K562 (cell line): ENCODE measurements around the gene MTA2. TPM values are rescaled to one million over a fixed set of nuclear protein-coding genes. Genes with fewer than 3 reads are reported as not detected.
A peak's percentile ranks its signal among the peaks of the same experiment; 100 is the strongest.

ENCODE experiments used
- EZH2 ChIP-seq: IDR thresholded peaks from 2 replicates; pipeline ENCODE4 v1.6.1; 2012; ENCODE audit warnings: low read depth, mild to moderate bottlenecking, inconsistent platforms, low read length, borderline replicate concordance
- FOS ChIP-seq: IDR thresholded peaks from 3 replicates; pipeline ENCODE4 v1.6.1; 2011; ENCODE audit not compliant: insufficient read length; ENCODE audit errors: extremely low read depth
- FOXK2 ChIP-seq, 2 experiments: fragments of 450-650 bp; IDR thresholded peaks in 1 of 2; conservative IDR thresholded peaks in 1 of 2; 2 replicates each; pipeline ENCODE4 v1.6.1; 2016; ENCODE audit warnings: low read depth in 2 of 2, mild to moderate bottlenecking in 1 of 2
- HIVEP1 ChIP-seq: fragments of 250-450 bp; sonication (Bioruptor Pico); IDR thresholded peaks from 2 replicates; pipeline ENCODE4 v1.4.0; 2020; ENCODE audit warnings: mild to moderate bottlenecking
- LEF1 ChIP-seq: fragments of 450-650 bp; IDR thresholded peaks from 2 replicates; pipeline ENCODE4 v1.6.1; 2016; ENCODE audit warnings: mild to moderate bottlenecking
- PHB ChIP-seq: fragments of 250-450 bp; sonication (Bioruptor Pico); IDR thresholded peaks from 2 replicates; pipeline ENCODE4 v1.5.0; 2021
- RNF2 ChIP-seq: sonication (generic); IDR thresholded peaks from 2 replicates; pipeline ENCODE4 v1.6.1; 2016
- SMAD2 ChIP-seq: fragments of 150-350 bp; IDR thresholded peaks from 2 replicates; pipeline ENCODE4 v1.6.1; 2014; ENCODE audit warnings: low read depth, mild to moderate bottlenecking, low read length
- SMARCE1 ChIP-seq: fragments of 450-650 bp; IDR thresholded peaks from 2 replicates; pipeline ENCODE4 v1.7.1; 2016; ENCODE audit warnings: mild to moderate bottlenecking
- SRSF3 ChIP-seq: fragments of 200-400 bp; formaldehyde crosslinking; IDR thresholded peaks from 2 replicates; pipeline ENCODE4 v1.6.1; 2016; ENCODE audit warnings: mild to moderate bottlenecking, low read length, moderate library complexity; ENCODE audit not compliant: insufficient read depth
- ZZZ3 ChIP-seq: fragments of 450-650 bp; IDR thresholded peaks from 2 replicates; pipeline ENCODE4 v1.6.1; 2016; ENCODE audit warnings: antibody characterized with exemption, mild to moderate bottlenecking, moderate library complexity
- polyA plus RNA-seq, 8 experiments: library from polyadenylated mRNA; depleted of rRNA in 4 of 8; stranded (reverse) in 5 of 8; unstranded in 3 of 8; fragments of >200 nt; fragmentation: Nextera tagmentation in 2 of 8; fragmentation: Illumina TruSeq in 1 of 8; extraction: Ambion mirVana in 2 of 8; extraction: Trizol in 1 of 8; gene quantifications; 2 replicates each; pipeline versions ENCODE4 v1.2.1 to v1.2.3, GENCODE V29; 2011 to 2014; ENCODE audit warnings: inconsistent platforms in 1 of 8, missing spikeins in 1 of 8
- total RNA-seq, 7 experiments: library from RNA; depleted of rRNA in 6 of 7; stranded (reverse); fragments of >200 nt in 6 of 7; fragmentation: Illumina TruSeq in 2 of 7; extraction: Trizol in 2 of 7; gene quantifications; 2 replicates each; pipeline versions ENCODE4 v1.2.1 to v1.2.3, GENCODE V29; 2011 to 2021; ENCODE audit warnings: low replicate concordance in 1 of 7
- TF ChIP-seq, protein P1 (sequence below): fragments of 250-450 bp; sonication (Bioruptor Pico); IDR thresholded peaks from 2 replicates; pipeline ENCODE4 v1.8.0; 2022; ENCODE audit warnings: moderate library complexity, mild to moderate bottlenecking, inconsistent platforms
- TF ChIP-seq, protein P2 (sequence below): sonication (generic); formaldehyde crosslinking; IDR thresholded peaks from 2 replicates; pipeline ENCODE4 v1.5.0; 2020; ENCODE audit warnings: missing genetic modification reagents
- TF ChIP-seq, protein P3 (sequence below): sonication (generic); formaldehyde crosslinking; IDR thresholded peaks from 2 replicates; pipeline ENCODE4 v1.8.1; 2023; ENCODE audit warnings: mild to moderate bottlenecking, missing genetic modification reagents
- TF ChIP-seq, protein P4 (sequence below): fragments of 250-450 bp; sonication (Bioruptor Pico); IDR thresholded peaks from 2 replicates; pipeline ENCODE4 v1.4.0; 2020
- TF ChIP-seq, protein P5 (sequence below): fragments of 250-450 bp; sonication (Bioruptor Pico); IDR thresholded peaks from 2 replicates; pipeline ENCODE4 v1.4.0; 2020
- TF ChIP-seq, protein P6 (sequence below): fragments of 450-650 bp; formaldehyde crosslinking; IDR thresholded peaks from 2 replicates; pipeline ENCODE4 v1.4.0; 2020; ENCODE audit warnings: mild to moderate bottlenecking, mixed read lengths

The MTA2 gene
- total and polyA plus RNA-seq, 9 of the 15 experiments (the other 6 are each of a cell fraction or from before 2014, with no cell fraction given): 6.2 to 220 (median 172) TPM

DNA sequence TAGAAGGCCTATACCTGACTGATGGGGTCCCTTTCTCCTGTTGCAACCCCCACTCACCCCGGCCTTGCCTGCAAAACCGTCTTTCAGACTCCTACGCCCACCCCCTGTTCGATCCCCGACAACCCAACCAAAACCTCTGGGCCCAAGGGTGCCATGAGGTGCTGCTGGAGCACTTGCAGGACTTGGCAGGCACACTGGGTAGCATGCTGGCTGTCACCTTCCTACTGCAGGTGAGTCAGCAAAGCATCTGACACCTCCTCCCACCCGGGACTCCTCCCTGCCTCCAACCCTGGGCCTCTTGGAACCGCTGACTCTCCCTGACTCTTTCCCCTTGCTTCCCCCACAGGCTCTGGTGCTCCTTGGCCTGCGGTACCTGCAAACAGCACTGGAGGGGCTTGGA lies 12.6 kb upstream of the MTA2 start (continued):
- TF ChIP-seq, protein P1, sequence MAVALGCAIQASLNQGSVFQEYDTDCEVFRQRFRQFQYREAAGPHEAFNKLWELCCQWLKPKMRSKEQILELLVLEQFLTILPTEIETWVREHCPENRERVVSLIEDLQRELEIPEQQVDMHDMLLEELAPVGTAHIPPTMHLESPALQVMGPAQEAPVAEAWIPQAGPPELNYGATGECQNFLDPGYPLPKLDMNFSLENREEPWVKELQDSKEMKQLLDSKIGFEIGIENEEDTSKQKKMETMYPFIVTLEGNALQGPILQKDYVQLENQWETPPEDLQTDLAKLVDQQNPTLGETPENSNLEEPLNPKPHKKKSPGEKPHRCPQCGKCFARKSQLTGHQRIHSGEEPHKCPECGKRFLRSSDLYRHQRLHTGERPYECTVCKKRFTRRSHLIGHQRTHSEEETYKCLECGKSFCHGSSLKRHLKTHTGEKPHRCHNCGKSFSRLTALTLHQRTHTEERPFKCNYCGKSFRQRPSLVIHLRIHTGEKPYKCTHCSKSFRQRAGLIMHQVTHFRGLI (CRISPR knock-in tag): no peak
- TF ChIP-seq RNF2: no peak
- no peak for TF ChIP-seq HIVEP1 (CRISPR knock-in tag)
- TF ChIP-seq, protein P2, sequence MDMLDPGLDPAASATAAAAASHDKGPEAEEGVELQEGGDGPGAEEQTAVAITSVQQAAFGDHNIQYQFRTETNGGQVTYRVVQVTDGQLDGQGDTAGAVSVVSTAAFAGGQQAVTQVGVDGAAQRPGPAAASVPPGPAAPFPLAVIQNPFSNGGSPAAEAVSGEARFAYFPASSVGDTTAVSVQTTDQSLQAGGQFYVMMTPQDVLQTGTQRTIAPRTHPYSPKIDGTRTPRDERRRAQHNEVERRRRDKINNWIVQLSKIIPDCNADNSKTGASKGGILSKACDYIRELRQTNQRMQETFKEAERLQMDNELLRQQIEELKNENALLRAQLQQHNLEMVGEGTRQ (CRISPR knock-in tag): no peak
- TF ChIP-seq, protein P3, sequence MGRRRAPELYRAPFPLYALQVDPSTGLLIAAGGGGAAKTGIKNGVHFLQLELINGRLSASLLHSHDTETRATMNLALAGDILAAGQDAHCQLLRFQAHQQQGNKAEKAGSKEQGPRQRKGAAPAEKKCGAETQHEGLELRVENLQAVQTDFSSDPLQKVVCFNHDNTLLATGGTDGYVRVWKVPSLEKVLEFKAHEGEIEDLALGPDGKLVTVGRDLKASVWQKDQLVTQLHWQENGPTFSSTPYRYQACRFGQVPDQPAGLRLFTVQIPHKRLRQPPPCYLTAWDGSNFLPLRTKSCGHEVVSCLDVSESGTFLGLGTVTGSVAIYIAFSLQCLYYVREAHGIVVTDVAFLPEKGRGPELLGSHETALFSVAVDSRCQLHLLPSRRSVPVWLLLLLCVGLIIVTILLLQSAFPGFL: no peak
- no peak for TF ChIP-seq SRSF3
- TF ChIP-seq FOS: no peak
- no peak for TF ChIP-seq SMAD2
- TF ChIP-seq SMARCE1: peak; percentile 25; the same call in 1 of the 2 replicates
- TF ChIP-seq, protein P4, sequence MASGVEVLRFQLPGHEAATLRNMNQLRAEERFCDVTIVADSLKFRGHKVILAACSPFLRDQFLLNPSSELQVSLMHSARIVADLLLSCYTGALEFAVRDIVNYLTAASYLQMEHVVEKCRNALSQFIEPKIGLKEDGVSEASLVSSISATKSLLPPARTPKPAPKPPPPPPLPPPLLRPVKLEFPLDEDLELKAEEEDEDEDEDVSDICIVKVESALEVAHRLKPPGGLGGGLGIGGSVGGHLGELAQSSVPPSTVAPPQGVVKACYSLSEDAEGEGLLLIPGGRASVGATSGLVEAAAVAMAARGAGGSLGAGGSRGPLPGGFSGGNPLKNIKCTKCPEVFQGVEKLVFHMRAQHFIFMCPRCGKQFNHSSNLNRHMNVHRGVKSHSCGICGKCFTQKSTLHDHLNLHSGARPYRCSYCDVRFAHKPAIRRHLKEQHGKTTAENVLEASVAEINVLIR (CRISPR knock-in tag): no peak
- no peak for TF ChIP-seq ZZZ3
- no peak for TF ChIP-seq PHB
- TF ChIP-seq, protein P5, sequence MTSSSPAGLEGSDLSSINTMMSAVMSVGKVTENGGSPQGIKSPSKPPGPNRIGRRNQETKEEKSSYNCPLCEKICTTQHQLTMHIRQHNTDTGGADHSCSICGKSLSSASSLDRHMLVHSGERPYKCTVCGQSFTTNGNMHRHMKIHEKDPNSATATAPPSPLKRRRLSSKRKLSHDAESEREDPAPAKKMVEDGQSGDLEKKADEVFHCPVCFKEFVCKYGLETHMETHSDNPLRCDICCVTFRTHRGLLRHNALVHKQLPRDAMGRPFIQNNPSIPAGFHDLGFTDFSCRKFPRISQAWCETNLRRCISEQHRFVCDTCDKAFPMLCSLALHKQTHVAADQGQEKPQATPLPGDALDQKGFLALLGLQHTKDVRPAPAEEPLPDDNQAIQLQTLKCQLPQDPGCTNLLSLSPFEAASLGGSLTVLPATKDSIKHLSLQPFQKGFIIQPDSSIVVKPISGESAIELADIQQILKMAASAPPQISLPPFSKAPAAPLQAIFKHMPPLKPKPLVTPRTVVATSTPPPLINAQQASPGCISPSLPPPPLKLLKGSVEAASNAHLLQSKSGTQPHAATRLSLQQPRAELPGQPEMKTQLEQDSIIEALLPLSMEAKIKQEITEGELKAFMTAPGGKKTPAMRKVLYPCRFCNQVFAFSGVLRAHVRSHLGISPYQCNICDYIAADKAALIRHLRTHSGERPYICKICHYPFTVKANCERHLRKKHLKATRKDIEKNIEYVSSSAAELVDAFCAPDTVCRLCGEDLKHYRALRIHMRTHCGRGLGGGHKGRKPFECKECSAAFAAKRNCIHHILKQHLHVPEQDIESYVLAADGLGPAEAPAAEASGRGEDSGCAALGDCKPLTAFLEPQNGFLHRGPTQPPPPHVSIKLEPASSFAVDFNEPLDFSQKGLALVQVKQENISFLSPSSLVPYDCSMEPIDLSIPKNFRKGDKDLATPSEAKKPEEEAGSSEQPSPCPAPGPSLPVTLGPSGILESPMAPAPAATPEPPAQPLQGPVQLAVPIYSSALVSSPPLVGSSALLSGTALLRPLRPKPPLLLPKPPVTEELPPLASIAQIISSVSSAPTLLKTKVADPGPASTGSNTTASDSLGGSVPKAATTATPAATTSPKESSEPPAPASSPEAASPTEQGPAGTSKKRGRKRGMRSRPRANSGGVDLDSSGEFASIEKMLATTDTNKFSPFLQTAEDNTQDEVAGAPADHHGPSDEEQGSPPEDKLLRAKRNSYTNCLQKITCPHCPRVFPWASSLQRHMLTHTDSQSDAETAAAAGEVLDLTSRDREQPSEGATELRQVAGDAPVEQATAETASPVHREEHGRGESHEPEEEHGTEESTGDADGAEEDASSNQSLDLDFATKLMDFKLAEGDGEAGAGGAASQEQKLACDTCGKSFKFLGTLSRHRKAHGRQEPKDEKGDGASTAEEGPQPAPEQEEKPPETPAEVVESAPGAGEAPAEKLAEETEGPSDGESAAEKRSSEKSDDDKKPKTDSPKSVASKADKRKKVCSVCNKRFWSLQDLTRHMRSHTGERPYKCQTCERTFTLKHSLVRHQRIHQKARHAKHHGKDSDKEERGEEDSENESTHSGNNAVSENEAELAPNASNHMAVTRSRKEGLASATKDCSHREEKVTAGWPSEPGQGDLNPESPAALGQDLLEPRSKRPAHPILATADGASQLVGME: no peak
- TF ChIP-seq, protein P6, sequence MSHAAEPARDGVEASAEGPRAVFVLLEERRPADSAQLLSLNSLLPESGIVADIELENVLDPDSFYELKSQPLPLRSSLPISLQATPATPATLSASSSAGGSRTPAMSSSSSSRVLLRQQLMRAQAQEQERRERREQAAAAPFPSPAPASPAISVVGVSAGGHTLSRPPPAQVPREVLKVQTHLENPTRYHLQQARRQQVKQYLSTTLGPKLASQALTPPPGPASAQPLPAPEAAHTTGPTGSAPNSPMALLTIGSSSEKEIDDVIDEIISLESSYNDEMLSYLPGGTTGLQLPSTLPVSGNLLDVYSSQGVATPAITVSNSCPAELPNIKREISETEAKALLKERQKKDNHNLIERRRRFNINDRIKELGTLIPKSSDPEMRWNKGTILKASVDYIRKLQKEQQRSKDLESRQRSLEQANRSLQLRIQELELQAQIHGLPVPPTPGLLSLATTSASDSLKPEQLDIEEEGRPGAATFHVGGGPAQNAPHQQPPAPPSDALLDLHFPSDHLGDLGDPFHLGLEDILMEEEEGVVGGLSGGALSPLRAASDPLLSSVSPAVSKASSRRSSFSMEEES (CRISPR knock-in tag): no peak
- 0 out of 4 replicates have a peak, but pooled peaks of 1 of the 2 experiments have one; percentile 21 for TF ChIP-seq FOXK2 (conservative IDR thresholded peaks at IDR 0.05 in 1 of 2, IDR thresholded peaks at IDR 0.05 in 1 of 2; ENCODE audit: low read depth in 2 of 2)
- TF ChIP-seq EZH2: no peak
- TF ChIP-seq LEF1: no peak
